ENCODE measurements around the gene MED8. TPM values are rescaled to one million over a fixed set of nuclear protein-coding genes. Genes with fewer than 3 reads are reported as not detected.
A peak's percentile ranks its signal among the peaks of the same experiment; 100 is the strongest.

Gene MED8
- total and polyA plus RNA-seq, 2 of the 13 experiments (the other 11 are each of a cell fraction or from before 2014, with no cell fraction given): 16.9 to 77.4 TPM

GRCh38 chr1:43389326-43390313, at the start of gene MED8, which contains the start of gene SZT2 (continued):
- TF ChIP-seq RFX1 (IDR thresholded peaks at IDR 0.05) (no peak), MYNN (CRISPR knock-in tag; IDR thresholded peaks at IDR 0.05; ENCODE audit: low read depth) (0 out of 2 replicates have a peak, but pooled peaks have one; percentile 46), RAD51 (IDR thresholded peaks at IDR 0.05; ENCODE audit: borderline replicate concordance) (no peak), NPAS2 (CRISPR knock-in tag; IDR thresholded peaks at IDR 0.05; ENCODE audit: borderline replicate concordance) (no peak), ZNF891 (CRISPR knock-in tag; IDR thresholded peaks at IDR 0.05) (peak; percentile 96), SRF (IDR thresholded peaks at IDR 0.05; ENCODE audit: low read depth, low read length) (no peak), ZNF549 (CRISPR knock-in tag; IDR thresholded peaks at IDR 0.05) (no peak), GMEB1 (CRISPR knock-in tag; IDR thresholded peaks at IDR 0.05; ENCODE audit: borderline replicate concordance) (peak; percentile 78), ATF7 (IDR thresholded peaks at IDR 0.05) (no peak), ATF7 (CRISPR knock-in tag; IDR thresholded peaks at IDR 0.05) (0 out of 2 replicates have a peak, but pooled peaks have one; percentile 39), ZNF383 (CRISPR knock-in tag; IDR thresholded peaks at IDR 0.05; ENCODE audit: borderline replicate concordance) (no peak), ZFYVE20 (CRISPR knock-in tag; IDR thresholded peaks at IDR 0.05; ENCODE audit: borderline replicate concordance, low read depth) (no peak), SRY (CRISPR knock-in tag; IDR thresholded peaks at IDR 0.05) (peak; percentile 78), ZNF879 (CRISPR knock-in tag; IDR thresholded peaks at IDR 0.05) (0 out of 2 replicates have a peak, but pooled peaks have one; percentile 63), BCLAF1 (IDR thresholded peaks at IDR 0.05) (no peak)
- TF ChIP-seq, protein P1, sequence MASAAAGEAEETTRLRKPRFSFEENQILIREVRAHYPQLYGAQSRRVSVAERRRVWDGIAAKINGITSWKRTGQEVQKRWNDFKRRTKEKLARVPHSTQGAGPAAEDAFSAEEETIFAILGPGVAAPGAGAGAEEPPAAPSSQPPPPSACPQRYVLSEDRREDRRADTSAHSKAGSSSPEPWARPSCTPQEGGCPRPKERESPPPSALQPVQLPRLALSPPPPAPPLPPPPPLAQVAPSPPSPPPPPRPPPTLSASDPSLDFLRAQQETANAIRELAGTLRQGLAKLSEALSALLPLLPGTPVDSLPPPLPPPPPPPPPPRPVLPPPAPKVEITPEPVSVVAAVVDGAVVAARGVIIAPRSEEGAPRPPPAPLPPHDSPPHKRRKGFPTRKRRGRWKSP (CRISPR knock-in tag; IDR thresholded peaks at IDR 0.05): peak; percentile 74
- TF ChIP-seq, protein P2, sequence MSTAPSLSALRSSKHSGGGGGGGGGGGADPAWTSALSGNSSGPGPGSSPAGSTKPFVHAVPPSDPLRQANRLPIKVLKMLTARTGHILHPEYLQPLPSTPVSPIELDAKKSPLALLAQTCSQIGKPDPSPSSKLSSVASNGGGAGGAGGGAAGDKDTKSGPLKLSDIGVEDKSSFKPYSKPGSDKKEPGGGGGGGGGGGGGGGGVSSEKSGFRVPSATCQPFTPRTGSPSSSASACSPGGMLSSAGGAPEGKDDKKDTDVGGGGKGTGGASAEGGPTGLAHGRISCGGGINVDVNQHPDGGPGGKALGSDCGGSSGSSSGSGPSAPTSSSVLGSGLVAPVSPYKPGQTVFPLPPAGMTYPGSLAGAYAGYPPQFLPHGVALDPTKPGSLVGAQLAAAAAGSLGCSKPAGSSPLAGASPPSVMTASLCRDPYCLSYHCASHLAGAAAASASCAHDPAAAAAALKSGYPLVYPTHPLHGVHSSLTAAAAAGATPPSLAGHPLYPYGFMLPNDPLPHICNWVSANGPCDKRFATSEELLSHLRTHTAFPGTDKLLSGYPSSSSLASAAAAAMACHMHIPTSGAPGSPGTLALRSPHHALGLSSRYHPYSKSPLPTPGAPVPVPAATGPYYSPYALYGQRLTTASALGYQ (CRISPR knock-in tag; IDR thresholded peaks at IDR 0.05): no peak; the same call in 1 of the 2 replicates
- TF ChIP-seq, protein P3, sequence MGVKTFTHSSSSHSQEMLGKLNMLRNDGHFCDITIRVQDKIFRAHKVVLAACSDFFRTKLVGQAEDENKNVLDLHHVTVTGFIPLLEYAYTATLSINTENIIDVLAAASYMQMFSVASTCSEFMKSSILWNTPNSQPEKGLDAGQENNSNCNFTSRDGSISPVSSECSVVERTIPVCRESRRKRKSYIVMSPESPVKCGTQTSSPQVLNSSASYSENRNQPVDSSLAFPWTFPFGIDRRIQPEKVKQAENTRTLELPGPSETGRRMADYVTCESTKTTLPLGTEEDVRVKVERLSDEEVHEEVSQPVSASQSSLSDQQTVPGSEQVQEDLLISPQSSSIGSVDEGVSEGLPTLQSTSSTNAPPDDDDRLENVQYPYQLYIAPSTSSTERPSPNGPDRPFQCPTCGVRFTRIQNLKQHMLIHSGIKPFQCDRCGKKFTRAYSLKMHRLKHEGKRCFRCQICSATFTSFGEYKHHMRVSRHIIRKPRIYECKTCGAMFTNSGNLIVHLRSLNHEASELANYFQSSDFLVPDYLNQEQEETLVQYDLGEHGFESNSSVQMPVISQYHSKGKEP (CRISPR knock-in tag; IDR thresholded peaks at IDR 0.05): no peak

Measured in HepG2 (cell line).